Neural progenitor cell (in vitro differentiated cells): Measurements from ENCODE around the gene CEP135.

Experiments
- EZH2 ChIP-seq: fragments of 200-600 bp; sonication (generic); IDR thresholded peaks from 2 replicates; pipeline ENCODE4 v1.6.1; 2017; ENCODE audit warnings: antibody characterized with exemption, mild to moderate bottlenecking, moderate library complexity
- EZH2phosphoT487 ChIP-seq: fragments of 200-600 bp; sonication (generic); IDR thresholded peaks from 2 replicates; pipeline ENCODE4 v1.6.1; 2017; ENCODE audit warnings: antibody characterized with exemption
- TF ChIP-seq, protein P1 (sequence below): fragments of 200-600 bp; sonication (generic); IDR thresholded peaks from 2 replicates; pipeline ENCODE4 v1.5.1; 2017; ENCODE audit warnings: antibody characterized with exemption, mild to moderate bottlenecking

DNA sequence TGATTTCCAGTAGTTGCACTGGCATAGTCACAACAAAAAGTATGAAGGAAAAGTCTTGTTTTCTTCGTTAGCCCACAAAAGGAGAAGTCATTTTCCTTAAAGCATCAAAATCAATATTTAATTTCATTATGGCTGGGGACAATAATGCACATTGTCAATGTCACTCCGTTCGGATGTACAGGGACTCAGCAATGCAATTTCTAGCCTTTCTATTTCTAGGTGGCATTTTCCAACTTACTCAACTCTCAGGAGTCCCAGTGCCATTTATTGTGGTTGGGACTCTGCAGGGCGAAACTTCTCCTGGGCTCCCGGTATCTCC, 99.6 kb downstream of the CEP135 start:
- TF ChIP-seq, protein P1, sequence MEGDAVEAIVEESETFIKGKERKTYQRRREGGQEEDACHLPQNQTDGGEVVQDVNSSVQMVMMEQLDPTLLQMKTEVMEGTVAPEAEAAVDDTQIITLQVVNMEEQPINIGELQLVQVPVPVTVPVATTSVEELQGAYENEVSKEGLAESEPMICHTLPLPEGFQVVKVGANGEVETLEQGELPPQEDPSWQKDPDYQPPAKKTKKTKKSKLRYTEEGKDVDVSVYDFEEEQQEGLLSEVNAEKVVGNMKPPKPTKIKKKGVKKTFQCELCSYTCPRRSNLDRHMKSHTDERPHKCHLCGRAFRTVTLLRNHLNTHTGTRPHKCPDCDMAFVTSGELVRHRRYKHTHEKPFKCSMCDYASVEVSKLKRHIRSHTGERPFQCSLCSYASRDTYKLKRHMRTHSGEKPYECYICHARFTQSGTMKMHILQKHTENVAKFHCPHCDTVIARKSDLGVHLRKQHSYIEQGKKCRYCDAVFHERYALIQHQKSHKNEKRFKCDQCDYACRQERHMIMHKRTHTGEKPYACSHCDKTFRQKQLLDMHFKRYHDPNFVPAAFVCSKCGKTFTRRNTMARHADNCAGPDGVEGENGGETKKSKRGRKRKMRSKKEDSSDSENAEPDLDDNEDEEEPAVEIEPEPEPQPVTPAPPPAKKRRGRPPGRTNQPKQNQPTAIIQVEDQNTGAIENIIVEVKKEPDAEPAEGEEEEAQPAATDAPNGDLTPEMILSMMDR: no peak
- TF ChIP-seq EZH2 (no peak), EZH2phosphoT487 (no peak)
